H1 (cell line): ENCODE results near the gene C3. TPM values are rescaled to one million over a fixed set of nuclear protein-coding genes. Genes with fewer than 3 reads are reported as not detected.

Experiments used
- CTCF ChIA-PET: fragments of 300-600 bp; sonication (Branson Sonifier 250); formaldehyde crosslinking; loops from one replicate; lab custom pipeline; 2021; ENCODE audit not compliant: partially characterized antibody; lab: Charles Lee
- POLR2A ChIA-PET: fragments of 300-600 bp; sonication (Branson Sonifier 250); formaldehyde crosslinking; loops from one replicate; lab custom pipeline; 2021; ENCODE audit warnings: inconsistent platforms; ENCODE audit not compliant: partially characterized antibody; lab: Charles Lee
- DNase-seq, 2 experiments: peaks; one replicate each; pipeline versions ENCODE4 v3.0.0 to v3.0.0-alpha.2; 2010 to 2022; ENCODE audit warnings: low spot score in 2 of 2, low read depth in 1 of 2, mixed read lengths in 1 of 2
- FAIRE-seq: peaks from 2 replicates; lab custom pipeline; 2011; peaks lifted over from hg19 to GRCh38; lab: Jason Lieb, UNC
- H2AFZ ChIP-seq: 2 replicates; pipeline ENCODE4 v1.8.1; 2012; ENCODE audit warnings: low read length, inconsistent platforms
- H2AK5ac ChIP-seq: 2 replicates; pipeline ENCODE4 v1.6.1; 2013; ENCODE audit warnings: low read depth, low read length
- H2BK120ac ChIP-seq: replicated peaks from 2 replicates; pipeline ENCODE3; 2013; ENCODE audit warnings: low read depth, low read length, inconsistent platforms
- H2BK12ac ChIP-seq: 2 replicates; pipeline ENCODE4 v1.6.1; 2013; ENCODE audit warnings: low read depth, low read length
- H2BK15ac ChIP-seq: 2 replicates; pipeline ENCODE4 v1.6.1; 2013; ENCODE audit warnings: low read length
- H2BK20ac ChIP-seq: 2 replicates; pipeline ENCODE4 v1.6.1; 2013; ENCODE audit warnings: low read length
- H2BK5ac ChIP-seq: 2 replicates; pipeline ENCODE4 v1.6.1; 2013; ENCODE audit warnings: low read depth, low read length
- H3K14ac ChIP-seq: 2 replicates; pipeline ENCODE4 v1.6.1; 2013; ENCODE audit warnings: inconsistent platforms; ENCODE audit not compliant: insufficient read length
- H3K18ac ChIP-seq: 2 replicates; pipeline ENCODE4 v1.6.1; 2013; ENCODE audit warnings: low read length; ENCODE audit errors: extremely low read depth
- H3K23ac ChIP-seq: 2 replicates; pipeline ENCODE4 v1.6.1; 2013; ENCODE audit warnings: inconsistent platforms; ENCODE audit not compliant: insufficient read length
- H3K23me2 ChIP-seq: 2 replicates; pipeline ENCODE4 v1.6.1; 2013; ENCODE audit warnings: low read depth, low read length
- H3K27ac ChIP-seq: 2 replicates; pipeline ENCODE4 v1.6.1; 2011; ENCODE audit warnings: low read depth, low read length, inconsistent platforms
- H3K27me3 ChIP-seq, 4 experiments: replicated peaks in 1 of 4; 1 replicate in 1 of 4; 2 replicates in 3 of 4; pipeline versions ENCODE4 v1.6.1 to v1.8.1; 2011 to 2013; ENCODE audit warnings: low read length in 3 of 4, mild to moderate bottlenecking in 3 of 4, inconsistent platforms in 2 of 4, mixed read lengths in 2 of 4, moderate library complexity in 1 of 4; ENCODE audit not compliant: control insufficient read depth in 3 of 4, insufficient read depth in 3 of 4; ENCODE audit errors: extremely low read depth in 1 of 4
- H3K36me3 ChIP-seq, 4 experiments: 2 replicates each; pipeline versions ENCODE4 v1.6.1 to v1.8.1; 2011 to 2013; ENCODE audit warnings: mild to moderate bottlenecking in 4 of 4, low read length in 3 of 4, moderate library complexity in 2 of 4, control low read depth in 1 of 4, inconsistent platforms in 1 of 4; ENCODE audit not compliant: insufficient read depth in 4 of 4, control insufficient read depth in 2 of 4
- H3K4ac ChIP-seq: replicated peaks from 2 replicates; pipeline ENCODE3; 2013; ENCODE audit warnings: low read length, low read depth, mixed read lengths, inconsistent platforms; ENCODE audit not compliant: insufficient read length
- H3K4me1 ChIP-seq, 4 experiments: replicated peaks in 1 of 4; 1 replicate in 1 of 4; 2 replicates in 3 of 4; pipeline versions ENCODE4 v1.6.1 to v1.8.1; 2011 to 2013; ENCODE audit warnings: low read length in 3 of 4, inconsistent platforms in 2 of 4, mixed read lengths in 1 of 4; ENCODE audit not compliant: insufficient read depth in 4 of 4, control insufficient read depth in 3 of 4
- H3K4me2 ChIP-seq, 2 experiments: 2 replicates each; pipeline versions ENCODE4 v1.6.1 to v1.8.1; 2011 to 2013; ENCODE audit warnings: low read depth in 2 of 2, low read length in 2 of 2, control low read depth in 1 of 2, inconsistent platforms in 1 of 2, mild to moderate bottlenecking in 1 of 2; ENCODE audit not compliant: insufficient read depth in 1 of 2
- H3K4me3 ChIP-seq, 4 experiments: fragments of 200-600, 300-600 bp in 1 of 4; sonication (generic), shearing (Covaris generic), sonication (Bioruptor Twin) in 1 of 4; 2 replicates each; pipeline versions ENCODE4 v1.5.1 to v1.8.1; 2011 to 2016; ENCODE audit warnings: low read length in 4 of 4, low read depth in 3 of 4, control low read depth in 2 of 4, inconsistent platforms in 2 of 4, mild to moderate bottlenecking in 2 of 4, mixed read lengths in 1 of 4, moderate library complexity in 1 of 4; ENCODE audit not compliant: insufficient read depth in 2 of 4; ENCODE audit errors: extremely low read depth in 1 of 4
- H3K56ac ChIP-seq: replicated peaks from 2 replicates; pipeline ENCODE3; 2013; ENCODE audit warnings: low read depth, mild to moderate bottlenecking, mixed read lengths, low read length, inconsistent platforms; ENCODE audit not compliant: insufficient read length
- H3K79me1 ChIP-seq: 2 replicates; pipeline ENCODE4 v1.6.1; 2013; ENCODE audit warnings: low read depth, low read length, control low read depth
- H3K79me2 ChIP-seq, 2 experiments: 2 replicates each; pipeline versions ENCODE4 v1.6.1 to v1.8.1; 2012 to 2013; ENCODE audit warnings: low read length in 2 of 2, mild to moderate bottlenecking in 2 of 2, inconsistent platforms in 1 of 2; ENCODE audit not compliant: insufficient read depth in 2 of 2, control insufficient read depth in 1 of 2
- H3K9ac ChIP-seq, 4 experiments: replicated peaks in 1 of 4; 1 replicate in 1 of 4; 2 replicates in 3 of 4; pipeline versions ENCODE4 v1.6.1 to v1.8.1; 2011 to 2013; ENCODE audit warnings: low read depth in 3 of 4, low read length in 3 of 4, control low read depth in 2 of 4, mild to moderate bottlenecking in 2 of 4, moderate library complexity in 2 of 4, inconsistent platforms in 1 of 4; ENCODE audit errors: extremely low read depth in 1 of 4
- H3K9me3 ChIP-seq, 2 experiments: 2 replicates each; pipeline versions ENCODE4 v1.6.1 to v1.8.1; 2012 to 2013; ENCODE audit warnings: mild to moderate bottlenecking in 2 of 2, moderate library complexity in 2 of 2, control low read depth in 1 of 2, inconsistent platforms in 1 of 2, low read depth in 1 of 2, low read length in 1 of 2, mixed read lengths in 1 of 2; ENCODE audit not compliant: insufficient read depth in 2 of 2
- H4K20me1 ChIP-seq, 2 experiments: replicated peaks in 1 of 2; 2 replicates each; pipeline versions ENCODE3 to v1.8.1; 2011 to 2013; ENCODE audit warnings: inconsistent platforms in 2 of 2, low read length in 2 of 2, mild to moderate bottlenecking in 1 of 2; ENCODE audit not compliant: insufficient read depth in 2 of 2, control insufficient read depth in 1 of 2
- H4K5ac ChIP-seq: 2 replicates; pipeline ENCODE4 v1.6.1; 2013; ENCODE audit warnings: low read length, low read depth, mixed read lengths, inconsistent platforms; ENCODE audit not compliant: insufficient read length
- H4K8ac ChIP-seq: 2 replicates; pipeline ENCODE4 v1.8.0; 2013; ENCODE audit warnings: mild to moderate bottlenecking, moderate library complexity, low read length, inconsistent platforms; ENCODE audit not compliant: insufficient read depth; ENCODE audit errors: extremely low read depth
- H4K91ac ChIP-seq: replicated peaks from 2 replicates; pipeline ENCODE3; 2013; ENCODE audit warnings: low read length, mixed read lengths, inconsistent platforms; ENCODE audit not compliant: insufficient read length
- PHF8 ChIP-seq: fragments of 200-600 bp; sonication (generic); conservative IDR thresholded peaks from 2 replicates; pipeline ENCODE4 v1.7.1; 2012; ENCODE audit warnings: low read depth, mild to moderate bottlenecking, inconsistent platforms, low read length, moderate library complexity
- WGBS, 2 experiments: shearing (Covaris generic) in 1 of 2; methylation state at CpG; one replicate each; pipeline versions ENCODE4 v1.1.6 to v1.1.7; 2013 to 2015; ENCODE audit warnings: low lambda C conversion rate in 2 of 2, mixed read lengths in 2 of 2, inconsistent platforms in 1 of 2, low coverage in 1 of 2, missing lambda C conversion rate in 1 of 2; ENCODE audit not compliant: insufficient replicate concordance in 2 of 2, insufficient coverage in 1 of 2, insufficient read length in 1 of 2; ENCODE audit errors: extremely low coverage in 1 of 2, missing lambda C conversion rate in 1 of 2; 5-methylcytosine and 5-hydroxymethylcytosine counted together
- polyA plus RNA-seq, 7 experiments: library from polyadenylated mRNA; depleted of rRNA in 3 of 7; stranded (reverse) in 5 of 7; unstranded in 2 of 7; fragments of >200 nt in 5 of 7; fragments of 200-250 nt in 2 of 7; gene quantifications; 1 replicate in 5 of 7; 2 replicates in 1 of 7; 4 replicates in 1 of 7; pipeline versions ENCODE4 v1.2.1 to v1.2.3, GENCODE V29; 2011 to 2013; ENCODE audit warnings: missing spikeins in 2 of 7, mixed read lengths in 2 of 7
- total RNA-seq: library from RNA; stranded (reverse); fragmentation: NEBNext Ultra II Directional; extraction: Animal tissue kit (Norgen Biotek cat#: 25700); gene quantifications from 2 replicates; pipeline ENCODE4 v1.2.1, GENCODE V29; 2021
- TF ChIP-seq, protein P1 (sequence below), 3 experiments: IDR thresholded peaks; 1 replicate in 2 of 3; 2 replicates in 1 of 3; pipeline versions ENCODE4 v1.5.1 to v1.6.1; 2011; ENCODE audit warnings: low read length in 3 of 3, mild to moderate bottlenecking in 3 of 3, inconsistent platforms in 2 of 3, low read depth in 1 of 3, moderate library complexity in 1 of 3; ENCODE audit not compliant: insufficient read depth in 1 of 3; ENCODE audit errors: control extremely low read depth in 1 of 3

The C3 gene
- total and polyA plus RNA-seq, 2 of the 8 experiments (the other 6 are each of a cell fraction or from before 2014, with no cell fraction given) = 6.4 to 12.8 TPM

DNA sequence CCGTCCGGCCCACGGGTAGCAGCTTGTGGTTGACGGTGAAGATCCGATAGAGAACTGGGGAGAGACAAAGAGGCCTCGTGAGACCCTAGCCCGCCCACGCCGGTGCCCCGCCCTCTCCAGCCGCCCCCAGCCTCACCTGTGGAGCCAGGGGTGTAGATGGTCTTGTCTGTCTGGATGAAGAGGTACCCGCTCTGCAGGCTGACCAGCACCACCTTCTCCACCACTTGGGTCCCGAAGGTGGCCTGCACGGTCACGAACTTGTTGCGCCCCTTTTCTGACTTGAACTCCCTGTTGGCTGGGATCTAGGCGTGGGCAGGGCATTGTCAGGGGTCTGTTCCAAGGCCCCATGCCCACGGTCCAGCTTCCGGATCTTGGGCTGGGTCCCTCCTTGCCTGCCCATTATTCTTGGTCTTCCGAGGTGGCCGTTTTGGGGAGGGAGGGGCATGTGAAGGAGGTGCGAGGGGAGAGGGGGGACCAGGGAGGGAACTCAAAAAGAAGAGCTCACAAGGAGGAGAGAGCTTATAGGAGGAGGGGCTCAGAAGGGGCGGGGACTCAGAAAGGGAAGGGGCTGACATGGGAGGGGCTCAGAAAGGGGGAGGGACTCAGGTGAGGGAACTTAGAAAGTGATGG is 2.2 kb downstream of the C3 start:
- Histone ChIP-seq H3K9ac (no peak overlapping the region), H4K8ac (no peak overlapping the region; the same call in 1 of the 2 replicates), H2AK5ac (peak overlapping the region; percentile 100; the same call in 1 of the 2 replicates), H3K23ac (no peak overlapping the region), H3K4me1 (peaks cover 0 to 11% (median 6%) of the 10 kb centered on the region in 4 experiments; a peak in 4 of 7 replicates), H2BK12ac (peak overlapping the region; percentile 68; the same call in 1 of the 2 replicates), H3K79me2 (no peaks in the 10 kb centered on the region; a peak in 1 of 4 replicates), H3K27ac (no peak overlapping the region), H2BK5ac (peak overlapping the region; percentile 73), H2BK20ac (no peak overlapping the region), H3K4me3 (peak overlapping the region in 2 of 4 experiments; percentile 11 to 32; a peak in 2 of 8 replicates), H4K5ac (no peak overlapping the region), H3K4ac (no peak overlapping the region), H3K27me3 (no peaks in the 10 kb centered on the region; a peak in 1 of 7 replicates), H3K14ac (no peak overlapping the region), H4K91ac (no peak overlapping the region), H2BK120ac (no peak overlapping the region), H3K79me1 (no peaks in the 10 kb centered on the region), H3K56ac (no peak overlapping the region), H3K18ac (0 out of 2 replicates have a peak overlapping the region, but pooled peaks have one; percentile 10), H2BK15ac (peak overlapping the region; percentile 95; the same call in 1 of the 2 replicates), H3K9me3 (no peaks in the 10 kb centered on the region), H3K23me2 (peaks cover 10% of the 10 kb centered on the region), H3K4me2 (peak overlapping the region; percentile 22 to 83; a peak in 2 of 4 replicates), H4K20me1 (peaks cover 0 to 6% of the 10 kb centered on the region in 2 experiments), H3K36me3 (no peaks in the 10 kb centered on the region; a peak in 1 of 8 replicates), H2AFZ (no peak overlapping the region; the same call in 1 of the 2 replicates)
- CTCF ChIA-PET = interaction anchor here (1.0 kb wide), 2 partner anchors 20 to 50 kb away, joined by 3 read pairs; partner anchors contain the start of gene GPR108
- WGBS, 2 experiments = 76% methylated on average over 14 of the region's 23 CpGs; no CpG with 5 or more reads in 1 of the 2 experiments
- DNase-seq = no peak
- no peak for FAIRE-seq
- TF ChIP-seq, protein P1, sequence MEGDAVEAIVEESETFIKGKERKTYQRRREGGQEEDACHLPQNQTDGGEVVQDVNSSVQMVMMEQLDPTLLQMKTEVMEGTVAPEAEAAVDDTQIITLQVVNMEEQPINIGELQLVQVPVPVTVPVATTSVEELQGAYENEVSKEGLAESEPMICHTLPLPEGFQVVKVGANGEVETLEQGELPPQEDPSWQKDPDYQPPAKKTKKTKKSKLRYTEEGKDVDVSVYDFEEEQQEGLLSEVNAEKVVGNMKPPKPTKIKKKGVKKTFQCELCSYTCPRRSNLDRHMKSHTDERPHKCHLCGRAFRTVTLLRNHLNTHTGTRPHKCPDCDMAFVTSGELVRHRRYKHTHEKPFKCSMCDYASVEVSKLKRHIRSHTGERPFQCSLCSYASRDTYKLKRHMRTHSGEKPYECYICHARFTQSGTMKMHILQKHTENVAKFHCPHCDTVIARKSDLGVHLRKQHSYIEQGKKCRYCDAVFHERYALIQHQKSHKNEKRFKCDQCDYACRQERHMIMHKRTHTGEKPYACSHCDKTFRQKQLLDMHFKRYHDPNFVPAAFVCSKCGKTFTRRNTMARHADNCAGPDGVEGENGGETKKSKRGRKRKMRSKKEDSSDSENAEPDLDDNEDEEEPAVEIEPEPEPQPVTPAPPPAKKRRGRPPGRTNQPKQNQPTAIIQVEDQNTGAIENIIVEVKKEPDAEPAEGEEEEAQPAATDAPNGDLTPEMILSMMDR (IDR thresholded peaks at IDR 0.05; ENCODE audit: control extremely low read depth in 1 of 3, insufficient read depth in 1 of 3, low read depth in 1 of 3, low read length in 3 of 3) = no peak
- 0 out of 2 replicates have a peak, but pooled peaks have one; percentile 8 for TF ChIP-seq PHF8
- POLR2A ChIA-PET = interaction anchor here (0.6 to 1.1 kb wide), 7 partner anchors 11 to 202 kb away, joined by 3 to 4 read pairs (median 3); no protein-coding TSS in a partner anchor
